Measurements from ENCODE around the gene IGSF21. TPM values are rescaled to one million over a fixed set of nuclear protein-coding genes. Genes with fewer than 3 reads are reported as not detected.

IGSF21 gene
- total RNA-seq, 1 donor from 2014 or later: not detected

- no peak for DNase-seq (ENCODE audit: low spot score, unreplicated experiment)
- peaks cover 3% of the 10 kb centered on the region for H3K4me1 Mint-ChIP-seq (ENCODE audit: low read depth)
- TF ChIP-seq CTCF (IDR thresholded peaks at IDR 0.05; ENCODE audit: unreplicated experiment): no peak
- H3K4me3 Mint-ChIP-seq (ENCODE audit: low read depth): no peak overlapping the region
- H3K27me3 Mint-ChIP-seq: peaks cover 92% of the 10 kb centered on the region
- H3K9me3 Mint-ChIP-seq (ENCODE audit: low read depth): no peaks in the 10 kb centered on the region
- H3K27ac Mint-ChIP-seq: no peak overlapping the region
- no peaks in the 10 kb centered on the region for H3K36me3 Mint-ChIP-seq (ENCODE audit: insufficient read depth)
Observed at GRCh38 chr1:18114726-18115410, 7.3 kb downstream of the IGSF21 start.

DNA sequence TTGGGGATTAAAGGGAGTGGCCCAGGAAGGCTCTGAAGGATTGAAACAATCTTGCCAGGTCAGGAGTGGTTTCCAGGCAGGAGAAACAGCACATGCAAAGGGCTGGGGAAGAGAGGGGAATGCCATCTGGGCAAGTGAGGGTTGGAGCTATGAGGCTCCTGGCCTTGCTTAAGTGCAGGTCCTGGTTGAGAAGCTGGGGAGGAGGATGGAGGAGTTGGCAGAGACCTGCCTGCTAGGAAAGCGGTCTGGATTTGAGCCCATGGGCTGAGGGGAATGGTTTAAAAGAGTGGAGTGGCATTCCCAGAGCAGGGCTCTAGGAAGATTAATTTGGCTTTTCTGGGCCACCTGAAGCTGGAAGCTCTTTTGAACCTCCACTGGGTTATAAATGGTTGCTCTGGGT lies 9.2 kb downstream of the IGSF21 start:
- Mint-ChIP-seq H3K9me3 (ENCODE audit: low read depth) (no peaks in the 10 kb centered on the region), H3K4me3 (ENCODE audit: low read depth) (no peak overlapping the region), H3K27me3 (peaks cover 92% of the 10 kb centered on the region), H3K27ac (no peak overlapping the region), H3K36me3 (ENCODE audit: insufficient read depth) (no peaks in the 10 kb centered on the region), H3K4me1 (ENCODE audit: low read depth) (no peaks in the 10 kb centered on the region)
- TF ChIP-seq CTCF (IDR thresholded peaks at IDR 0.05; ENCODE audit: unreplicated experiment): no peak
- DNase-seq (ENCODE audit: low spot score, unreplicated experiment): no peak

DNA sequence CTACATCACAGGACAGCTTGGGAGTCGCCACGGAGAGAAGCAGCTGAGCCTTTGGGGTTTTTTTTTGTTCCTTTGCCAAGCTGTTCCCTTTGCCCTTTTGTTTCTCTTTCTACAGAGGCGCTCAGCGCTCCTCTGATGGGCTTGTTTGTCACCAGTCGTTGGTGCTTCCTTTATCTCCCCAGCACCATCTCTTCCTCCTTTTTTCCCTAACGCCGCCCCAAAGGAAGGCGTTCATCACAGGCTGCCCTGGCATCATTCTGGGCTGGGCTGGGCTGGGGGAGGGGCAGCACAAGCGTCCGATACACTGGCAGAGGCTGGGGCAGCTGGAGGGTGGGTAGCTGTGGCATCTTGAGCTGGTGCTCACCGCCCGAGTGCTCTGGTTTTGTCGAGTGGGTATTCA lies 10.5 kb downstream of the IGSF21 start:
- H3K27me3 Mint-ChIP-seq: peaks cover 81% of the 10 kb centered on the region
- no peak overlapping the region for H3K4me3 Mint-ChIP-seq (ENCODE audit: low read depth)
- TF ChIP-seq CTCF (IDR thresholded peaks at IDR 0.05; ENCODE audit: unreplicated experiment): no peak
- no peaks in the 10 kb centered on the region for H3K9me3 Mint-ChIP-seq (ENCODE audit: low read depth)
- no peaks in the 10 kb centered on the region for H3K36me3 Mint-ChIP-seq (ENCODE audit: insufficient read depth)
- H3K27ac Mint-ChIP-seq: no peak overlapping the region
- H3K4me1 Mint-ChIP-seq (ENCODE audit: low read depth): no peaks in the 10 kb centered on the region
- no peak for DNase-seq (ENCODE audit: low spot score, unreplicated experiment)

- H3K36me3 Mint-ChIP-seq (ENCODE audit: insufficient read depth): no peaks in the 10 kb centered on the region
- peaks cover 82% of the 10 kb centered on the region for H3K27me3 Mint-ChIP-seq
- no peak overlapping the region for H3K27ac Mint-ChIP-seq
- H3K4me3 Mint-ChIP-seq (ENCODE audit: low read depth): no peak overlapping the region
- H3K9me3 Mint-ChIP-seq (ENCODE audit: low read depth): no peaks in the 10 kb centered on the region
- no peak for TF ChIP-seq CTCF (IDR thresholded peaks at IDR 0.05; ENCODE audit: unreplicated experiment)
- no peaks in the 10 kb centered on the region for H3K4me1 Mint-ChIP-seq (ENCODE audit: low read depth)
- DNase-seq (ENCODE audit: low spot score, unreplicated experiment): no peak
Observed at GRCh38 chr1:18118491-18118890, 10.9 kb downstream of the IGSF21 start.

DNA sequence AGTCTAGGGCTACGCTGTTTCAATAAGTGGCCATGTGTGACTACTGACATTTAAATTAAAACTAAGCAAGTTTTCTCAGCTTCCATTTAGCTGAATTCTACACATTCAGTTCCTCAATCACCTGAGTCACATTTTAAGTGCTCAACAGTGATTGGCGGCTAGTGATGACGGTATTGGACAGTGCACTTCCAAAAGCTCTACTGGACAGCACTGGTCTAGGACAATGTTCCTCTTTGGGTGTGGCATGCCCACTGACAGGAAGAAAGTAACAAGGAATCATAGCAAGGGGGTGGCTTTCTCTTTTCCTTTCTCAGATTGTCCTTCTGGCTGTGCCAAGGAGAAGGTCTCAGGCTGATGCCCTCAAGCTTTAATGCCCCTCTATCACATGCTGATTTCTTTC lies 11.7 kb downstream of the IGSF21 start:
- no peaks in the 10 kb centered on the region for H3K4me1 Mint-ChIP-seq (ENCODE audit: low read depth)

More for the DNA sequence above, 11.7 kb downstream of the IGSF21 start:
- no peak for TF ChIP-seq CTCF (IDR thresholded peaks at IDR 0.05; ENCODE audit: unreplicated experiment)
- no peak for DNase-seq (ENCODE audit: low spot score, unreplicated experiment)
- H3K27ac Mint-ChIP-seq: no peak overlapping the region
- no peaks in the 10 kb centered on the region for H3K9me3 Mint-ChIP-seq (ENCODE audit: low read depth)
- H3K36me3 Mint-ChIP-seq (ENCODE audit: insufficient read depth): no peaks in the 10 kb centered on the region
- H3K27me3 Mint-ChIP-seq: peaks cover 77% of the 10 kb centered on the region
- H3K4me3 Mint-ChIP-seq (ENCODE audit: low read depth): no peak overlapping the region
